ENCODE measurements around the gene HSF5. TPM values are rescaled to one million over a fixed set of nuclear protein-coding genes. Genes with fewer than 3 reads are reported as not detected.

The HSF5 gene
- total and polyA plus RNA-seq, 2 of the 13 experiments (the other 11 are each of a cell fraction or from before 2014, with no cell fraction given), result not detected

GRCh38 chr17:58391302-58391984 lies 96.8 kb downstream of the HSF5 start (continued):
- TF ChIP-seq ZNF407 (CRISPR knock-in tag; IDR thresholded peaks at IDR 0.05; ENCODE audit: not compliant biosample characterization), result peak; percentile 27
- TF ChIP-seq ZNF207 (IDR thresholded peaks at IDR 0.05; ENCODE audit: borderline replicate concordance), result no peak
- peak; percentile 71; the same call in 1 of the 2 replicates for TF ChIP-seq FIP1L1 (IDR thresholded peaks at IDR 0.05; ENCODE audit: borderline replicate concordance, insufficient read depth, low read depth, low read length)
- TF ChIP-seq HMG20B (CRISPR knock-in tag; conservative IDR thresholded peaks at IDR 0.05), result peak; percentile 98
- TF ChIP-seq ZBTB26 (CRISPR knock-in tag; IDR thresholded peaks at IDR 0.05; ENCODE audit: borderline replicate concordance), result peak; percentile 94
- TF ChIP-seq TBL1XR1 (IDR thresholded peaks at IDR 0.05; ENCODE audit: borderline replicate concordance, low read length, partially characterized antibody), result peak; percentile 94
- peak; percentile 98 for TF ChIP-seq POLR2G (IDR thresholded peaks at IDR 0.05; ENCODE audit: low read depth, low read length)
- TF ChIP-seq MLXIP (CRISPR knock-in tag; IDR thresholded peaks at IDR 0.05; ENCODE audit: borderline replicate concordance), result no peak
- peak; percentile 87; the same call in 1 of the 2 replicates for TF ChIP-seq ZNF678 (CRISPR knock-in tag; IDR thresholded peaks at IDR 0.05)
- no peak for TF ChIP-seq ZNF17 (CRISPR knock-in tag; IDR thresholded peaks at IDR 0.05)
- TF ChIP-seq KMT2A (CRISPR knock-in tag; IDR thresholded peaks at IDR 0.05), result peak; percentile 93
- TF ChIP-seq ZMYM4 (CRISPR knock-in tag; IDR thresholded peaks at IDR 0.05), result peak; percentile 97
- TF ChIP-seq ZNF790 (CRISPR knock-in tag; IDR thresholded peaks at IDR 0.05; ENCODE audit: borderline replicate concordance), result no peak
- no peak for TF ChIP-seq ZNF20 (CRISPR knock-in tag; IDR thresholded peaks at IDR 0.05)

All from HepG2 (cell line).